ENCODE data around the gene PRPF40B.

DNA sequence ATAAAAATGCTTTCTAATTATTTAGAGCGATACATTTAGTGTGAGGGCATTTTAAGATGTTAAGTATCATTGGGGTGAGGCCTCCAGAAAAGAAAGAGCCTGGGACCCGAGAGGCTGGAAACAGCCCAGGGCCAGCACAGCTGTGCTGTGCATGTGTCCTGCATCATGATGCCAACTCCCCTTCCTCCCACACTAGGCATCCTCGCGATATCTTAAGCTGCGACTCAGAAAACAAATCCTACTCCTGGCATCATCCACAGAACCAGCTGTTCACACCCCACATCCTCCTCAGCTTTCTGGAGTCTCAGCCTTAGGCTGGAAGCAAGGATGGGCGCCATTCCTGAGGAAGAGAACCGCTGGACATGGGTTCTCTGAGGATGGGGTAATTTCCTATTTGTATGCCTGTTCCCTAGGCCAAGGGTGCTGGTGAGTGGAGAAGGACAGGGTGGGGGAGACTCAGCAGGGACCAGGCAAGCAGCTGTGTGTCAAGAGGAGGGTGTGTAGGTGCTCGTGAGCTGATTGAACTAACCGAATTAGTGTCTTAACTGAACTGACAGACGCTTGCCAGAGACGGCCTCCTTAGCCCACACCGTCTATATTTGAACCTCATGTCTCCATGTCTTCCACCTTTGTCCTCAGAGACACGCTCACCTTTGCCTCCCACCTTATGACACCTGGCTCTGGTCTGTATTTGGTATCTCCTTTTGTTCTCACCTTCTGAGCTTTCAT, 39.8 kb upstream of the PRPF40B start:
- TF ChIP-seq POLR2A (IDR thresholded peaks at IDR 0.05), result no peak
- TF ChIP-seq, protein P1, sequence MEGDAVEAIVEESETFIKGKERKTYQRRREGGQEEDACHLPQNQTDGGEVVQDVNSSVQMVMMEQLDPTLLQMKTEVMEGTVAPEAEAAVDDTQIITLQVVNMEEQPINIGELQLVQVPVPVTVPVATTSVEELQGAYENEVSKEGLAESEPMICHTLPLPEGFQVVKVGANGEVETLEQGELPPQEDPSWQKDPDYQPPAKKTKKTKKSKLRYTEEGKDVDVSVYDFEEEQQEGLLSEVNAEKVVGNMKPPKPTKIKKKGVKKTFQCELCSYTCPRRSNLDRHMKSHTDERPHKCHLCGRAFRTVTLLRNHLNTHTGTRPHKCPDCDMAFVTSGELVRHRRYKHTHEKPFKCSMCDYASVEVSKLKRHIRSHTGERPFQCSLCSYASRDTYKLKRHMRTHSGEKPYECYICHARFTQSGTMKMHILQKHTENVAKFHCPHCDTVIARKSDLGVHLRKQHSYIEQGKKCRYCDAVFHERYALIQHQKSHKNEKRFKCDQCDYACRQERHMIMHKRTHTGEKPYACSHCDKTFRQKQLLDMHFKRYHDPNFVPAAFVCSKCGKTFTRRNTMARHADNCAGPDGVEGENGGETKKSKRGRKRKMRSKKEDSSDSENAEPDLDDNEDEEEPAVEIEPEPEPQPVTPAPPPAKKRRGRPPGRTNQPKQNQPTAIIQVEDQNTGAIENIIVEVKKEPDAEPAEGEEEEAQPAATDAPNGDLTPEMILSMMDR (IDR thresholded peaks at IDR 0.05), result no peak

Data from testis (tissue), 2 donors.